ENCODE data around the gene HOXA3. TPM values are rescaled to one million over a fixed set of nuclear protein-coding genes. Genes with fewer than 3 reads are reported as not detected.

The HOXA3 gene
- total RNA-seq, 2 experiments from 2014 or later = not detected

GRCh38 chr7:27129729-27130539, 22.4 kb downstream of the HOXA3 start:
- POLR2A ChIA-PET = no interaction called here
- Mint-ChIP-seq H3K27ac (no peak overlapping the region), H3K4me1 (peaks cover 8% of the 10 kb centered on the region), H3K36me3 (no peaks in the 10 kb centered on the region), H3K4me3 (no peak overlapping the region), H3K27me3 (peaks cover 45% of the 10 kb centered on the region), H3K9me3 (no peaks in the 10 kb centered on the region)
- DNase-seq (no peak), ATAC-seq (ENCODE audit: low read depth) (peak; percentile 23)

- Mint-ChIP-seq H3K4me3 (no peak overlapping the region), H3K27ac (no peak overlapping the region), H3K27me3 (peaks cover 39% of the 10 kb centered on the region)
Observed at GRCh38 chr7:27128776-27129728, 23.3 kb downstream of the HOXA3 start.

GRCh38 chr7:27128034-27128433, 24.3 kb downstream of the HOXA3 start:
- peaks cover 2% of the 10 kb centered on the region for H3K4me1 Mint-ChIP-seq
- no peak overlapping the region for H3K27ac Mint-ChIP-seq

More at GRCh38 chr7:27128776-27129728, 23.3 kb downstream of the HOXA3 start:
- POLR2A ChIA-PET = no interaction called here
- DNase-seq (no peak), ATAC-seq (ENCODE audit: low read depth) (no peak)
- Mint-ChIP-seq H3K9me3 (no peaks in the 10 kb centered on the region), H3K36me3 (no peaks in the 10 kb centered on the region), H3K4me1 (peaks cover 2% of the 10 kb centered on the region)

DNA sequence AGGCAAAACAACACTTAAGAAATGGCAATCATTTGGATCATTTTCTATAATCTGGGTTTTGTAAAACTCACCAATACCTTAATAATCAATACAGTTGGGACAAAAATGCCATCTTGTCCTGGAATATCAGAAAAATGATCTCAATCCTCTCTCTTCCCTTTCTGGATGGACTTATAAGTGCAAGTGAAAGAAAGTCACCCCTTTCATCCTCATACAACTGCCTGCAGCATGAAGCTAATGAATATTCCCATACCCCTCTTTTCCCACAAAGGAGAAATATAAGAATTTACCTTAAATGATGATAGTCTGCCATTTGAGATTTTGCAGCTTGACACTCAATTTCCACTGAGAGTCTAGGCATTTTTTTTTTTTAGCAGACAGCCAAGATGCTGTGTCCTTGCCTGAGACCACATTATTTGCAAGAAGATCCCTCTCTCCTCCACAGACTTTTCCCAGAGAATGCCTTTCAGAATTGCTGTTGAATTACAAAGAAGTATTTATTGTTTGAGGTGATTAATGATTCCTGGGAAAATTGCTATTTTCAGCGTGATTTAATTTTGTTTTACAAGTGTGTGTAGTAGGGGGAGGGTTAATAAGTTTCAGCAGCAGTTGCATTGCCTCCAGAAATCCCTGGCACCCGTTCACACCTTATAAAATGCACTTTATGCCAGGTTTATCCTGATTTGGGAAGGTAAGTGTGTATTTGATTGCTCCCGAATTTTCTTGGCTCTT, 25.6 kb downstream of the HOXA3 start:
- ATAC-seq (ENCODE audit: low read depth) (no peak), DNase-seq (no peak)
- Mint-ChIP-seq H3K36me3 (no peaks in the 10 kb centered on the region), H3K27me3 (peaks cover 25% of the 10 kb centered on the region), H3K9me3 (no peaks in the 10 kb centered on the region), H3K4me3 (no peak overlapping the region), H3K27ac (no peak overlapping the region), H3K4me1 (peaks cover 2% of the 10 kb centered on the region)
- POLR2A ChIA-PET = no interaction called here

More at GRCh38 chr7:27128034-27128433, 24.3 kb downstream of the HOXA3 start:
- Mint-ChIP-seq H3K27me3 (peaks cover 31% of the 10 kb centered on the region), H3K9me3 (no peaks in the 10 kb centered on the region), H3K4me3 (no peak overlapping the region), H3K36me3 (no peaks in the 10 kb centered on the region)
- POLR2A ChIA-PET = no interaction called here
- ATAC-seq (ENCODE audit: low read depth) (no peak), DNase-seq (no peak)

- ATAC-seq (ENCODE audit: low read depth) (no peak), DNase-seq (no peak)
- Mint-ChIP-seq H3K9me3 (no peaks in the 10 kb centered on the region), H3K27me3 (peaks cover 19% of the 10 kb centered on the region), H3K4me3 (no peak overlapping the region), H3K4me1 (no peaks in the 10 kb centered on the region), H3K27ac (no peak overlapping the region), H3K36me3 (no peaks in the 10 kb centered on the region)
- POLR2A ChIA-PET = no interaction called here
Observed at GRCh38 chr7:27125986-27126394, 26.4 kb downstream of the HOXA3 start.

DNA sequence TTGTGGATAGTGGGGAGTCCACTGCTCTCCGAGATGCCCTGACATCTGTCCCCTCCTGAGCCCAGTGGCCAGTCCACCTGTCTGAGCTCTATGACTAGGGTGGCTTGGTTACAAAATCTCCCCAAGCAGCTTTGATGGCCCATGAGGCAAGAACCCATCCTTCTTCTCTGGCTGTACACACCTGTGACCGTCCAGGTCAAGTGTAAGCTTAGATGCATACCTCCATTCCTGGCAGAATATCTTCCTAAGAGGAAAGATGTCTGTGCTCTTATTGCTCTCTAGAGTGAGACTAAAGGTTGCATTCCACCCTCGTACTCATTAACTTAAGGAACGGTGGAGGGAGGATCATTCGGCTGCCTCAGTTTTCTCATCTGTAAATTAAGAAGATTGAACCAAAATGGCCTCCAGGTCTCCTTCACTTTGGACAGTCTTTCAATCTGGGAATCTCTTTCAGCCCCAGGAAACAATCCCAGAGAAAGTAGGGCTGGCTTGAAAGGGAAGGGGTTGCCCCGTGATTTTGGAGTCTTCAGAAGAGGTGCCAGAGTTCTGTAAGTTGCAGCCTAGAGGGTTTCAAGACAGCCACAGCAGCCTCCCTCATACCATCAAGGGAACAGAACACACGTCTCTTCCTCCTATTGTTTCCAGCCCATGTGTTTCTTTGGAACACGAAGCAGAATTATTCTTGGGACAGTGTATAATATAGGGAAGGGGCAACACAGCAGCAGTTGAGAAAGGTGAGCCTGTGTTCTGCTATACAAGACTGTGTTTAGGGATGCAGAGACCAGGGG, 27.3 kb downstream of the HOXA3 start:
- Mint-ChIP-seq H3K36me3 (no peaks in the 10 kb centered on the region), H3K27me3 (peaks cover 19% of the 10 kb centered on the region), H3K4me1 (no peaks in the 10 kb centered on the region)

DNA sequence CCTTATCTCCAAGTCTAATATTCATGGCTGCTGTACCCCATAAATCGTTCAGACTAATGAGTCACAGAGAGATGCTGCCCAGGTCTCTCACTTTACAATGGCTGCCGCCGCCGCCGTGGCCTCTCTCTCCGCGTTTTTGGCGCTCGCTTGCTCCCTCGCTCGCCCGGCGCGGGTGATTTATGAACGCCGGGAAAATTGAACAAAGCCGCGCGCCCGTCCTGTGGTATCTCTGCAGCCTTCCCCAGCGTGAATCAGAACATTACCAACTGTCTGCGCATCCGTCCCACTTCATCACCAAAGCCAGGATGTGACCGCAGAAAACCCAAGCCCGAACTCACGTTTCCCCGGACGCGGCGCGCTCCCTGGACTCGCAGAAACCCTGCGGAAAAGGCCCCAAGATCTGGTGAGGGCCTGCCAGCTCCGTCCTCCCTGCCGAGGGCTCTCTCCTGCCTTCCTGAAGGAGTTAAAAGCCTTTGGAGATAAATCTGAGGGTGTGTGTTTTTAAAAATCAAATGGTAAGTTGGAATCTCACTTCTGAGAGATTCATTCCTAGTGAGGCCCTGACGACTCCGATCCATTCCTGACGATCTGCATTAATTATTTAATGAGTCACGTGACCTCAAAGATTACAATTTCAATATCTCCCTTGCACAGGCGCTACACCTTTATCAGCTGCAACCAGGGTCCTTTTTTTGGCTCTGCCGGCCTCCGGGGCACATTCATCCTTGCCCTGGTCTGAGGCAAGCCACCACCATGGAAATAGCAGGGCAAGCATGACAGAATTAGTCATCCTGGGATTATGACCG, 28.1 kb downstream of the HOXA3 start:
- H3K36me3 Mint-ChIP-seq = no peaks in the 10 kb centered on the region
- no peaks in the 10 kb centered on the region for H3K4me1 Mint-ChIP-seq
- no peak overlapping the region for H3K4me3 Mint-ChIP-seq
- peaks cover 21% of the 10 kb centered on the region for H3K27me3 Mint-ChIP-seq
- no peak for ATAC-seq (ENCODE audit: low read depth)
- no peak overlapping the region for H3K27ac Mint-ChIP-seq
- no peaks in the 10 kb centered on the region for H3K9me3 Mint-ChIP-seq
- no peak for DNase-seq
- POLR2A ChIA-PET = no interaction called here

More for the DNA sequence above, 27.3 kb downstream of the HOXA3 start:
- ATAC-seq (ENCODE audit: low read depth) (no peak), DNase-seq (no peak)
- no peak overlapping the region for H3K27ac Mint-ChIP-seq
- POLR2A ChIA-PET = no interaction called here
- H3K4me3 Mint-ChIP-seq = no peak overlapping the region
- no peaks in the 10 kb centered on the region for H3K9me3 Mint-ChIP-seq

- DNase-seq (no peak), ATAC-seq (ENCODE audit: low read depth) (no peak)
- POLR2A ChIA-PET = no interaction called here
- Mint-ChIP-seq H3K4me1 (no peaks in the 10 kb centered on the region), H3K27me3 (peaks cover 25% of the 10 kb centered on the region), H3K4me3 (no peak overlapping the region), H3K27ac (no peak overlapping the region), H3K36me3 (no peaks in the 10 kb centered on the region), H3K9me3 (no peaks in the 10 kb centered on the region)
Observed at GRCh38 chr7:27123477-27124053, 28.8 kb downstream of the HOXA3 start.

GRCh38 chr7:27123007-27123476, 29.3 kb downstream of the HOXA3 start:
- POLR2A ChIA-PET = no interaction called here
- no peaks in the 10 kb centered on the region for H3K36me3 Mint-ChIP-seq
- ATAC-seq (ENCODE audit: low read depth) (no peak), DNase-seq (no peak)
- no peak overlapping the region for H3K27ac Mint-ChIP-seq
- peaks cover 25% of the 10 kb centered on the region for H3K27me3 Mint-ChIP-seq
- no peaks in the 10 kb centered on the region for H3K4me1 Mint-ChIP-seq
- no peak overlapping the region for H3K4me3 Mint-ChIP-seq
- H3K9me3 Mint-ChIP-seq = no peaks in the 10 kb centered on the region

DNA sequence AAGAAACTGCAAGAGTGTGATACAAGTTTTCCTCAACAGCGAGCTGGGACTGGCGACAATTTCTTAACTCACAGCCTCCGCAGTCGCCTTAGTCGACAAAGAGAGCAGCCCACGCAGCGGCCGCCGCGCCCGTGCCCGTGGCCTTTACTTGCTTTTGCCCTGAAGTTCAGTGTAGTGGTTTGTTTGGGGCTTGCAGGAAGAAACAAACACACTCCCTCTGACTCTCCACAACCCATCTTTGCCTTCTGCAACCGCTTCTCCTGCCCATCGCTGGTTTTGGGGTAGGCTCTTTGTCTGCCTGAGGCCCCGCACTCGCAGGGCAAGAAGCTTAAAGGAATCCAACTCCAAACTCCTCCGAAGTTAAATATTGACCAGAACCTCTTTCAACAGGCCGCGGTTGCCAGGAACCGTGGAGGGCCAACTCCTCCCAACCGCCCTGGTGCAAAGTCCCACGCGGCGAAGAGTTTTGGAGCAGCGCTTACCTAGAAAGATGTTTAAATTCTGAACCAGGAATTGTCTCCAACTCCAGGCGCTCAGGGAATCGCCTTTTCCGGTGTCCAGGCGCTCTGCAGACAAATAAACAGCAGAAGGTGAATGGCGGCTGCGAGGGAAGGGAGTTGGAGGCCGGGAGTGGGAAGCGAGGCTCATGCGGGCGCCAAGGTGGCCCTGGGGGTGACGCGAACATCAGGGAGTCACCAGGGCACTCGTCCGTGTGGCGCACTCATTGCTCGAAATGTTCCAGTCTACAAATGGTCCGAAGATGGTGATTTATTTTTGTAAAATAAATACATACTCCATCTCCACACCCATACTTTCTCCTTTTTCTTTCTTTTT, 30.1 kb downstream of the HOXA3 start:
- no peak overlapping the region for H3K27ac Mint-ChIP-seq

GRCh38 chr7:27121684-27122076, 30.7 kb downstream of the HOXA3 start:
- ATAC-seq (ENCODE audit: low read depth) = no peak
- Mint-ChIP-seq H3K27ac (no peak overlapping the region), H3K27me3 (peaks cover 13% of the 10 kb centered on the region), H3K9me3 (no peaks in the 10 kb centered on the region), H3K36me3 (no peaks in the 10 kb centered on the region), H3K4me1 (no peaks in the 10 kb centered on the region), H3K4me3 (no peak overlapping the region)
- DNase-seq = no peak
- POLR2A ChIA-PET = no interaction called here

More for the DNA sequence above, 30.1 kb downstream of the HOXA3 start:
- Mint-ChIP-seq H3K36me3 (no peaks in the 10 kb centered on the region), H3K4me1 (no peaks in the 10 kb centered on the region), H3K9me3 (no peaks in the 10 kb centered on the region), H3K27me3 (peaks cover 18% of the 10 kb centered on the region), H3K4me3 (no peak overlapping the region)
- ATAC-seq (ENCODE audit: low read depth) (no peak), DNase-seq (no peak)
- POLR2A ChIA-PET = no interaction called here

All from activated naive CD8-positive, alpha-beta T cell treated with anti-CD3 and anti-CD28 coated beads, Interleukin-2, amount 10 ng/mL, durations not matched to agents 7 days and 5 days (primary cell).